ENCODE results near the gene FANCC.
A peak's percentile ranks its signal among the peaks of the same experiment; 100 is the strongest.

Gene FANCC

GRCh38 chr9:95132366-95133324 is 184.9 kb downstream of the FANCC start:
- no peak for TF ChIP-seq CTCF (conservative IDR thresholded peaks at IDR 0.05)
- peak overlapping the region; percentile 83; the same call in 1 of the 2 replicates for H3K27ac ChIP-seq

GRCh38 chr9:95131023-95131943 is 186.2 kb downstream of the FANCC start:
- H3K27ac ChIP-seq, result peak overlapping the region; percentile 83
- peak; percentile 88 for TF ChIP-seq CTCF (conservative IDR thresholded peaks at IDR 0.05)

- H3K27ac ChIP-seq, result peak overlapping the region; percentile 83
- TF ChIP-seq CTCF (conservative IDR thresholded peaks at IDR 0.05), result no peak
These were observed 187.0 kb downstream of the FANCC start for GRCh38 chr9:95130484-95130883.

- TF ChIP-seq CTCF (conservative IDR thresholded peaks at IDR 0.05), result no peak
- H3K27ac ChIP-seq, result peak overlapping the region; percentile 83
These were observed 187.8 kb downstream of the FANCC start for GRCh38 chr9:95129476-95130291.

- H3K27ac ChIP-seq, result peak overlapping the region; percentile 83; the same call in 1 of the 2 replicates
- TF ChIP-seq CTCF (conservative IDR thresholded peaks at IDR 0.05), result no peak
These were observed 189.4 kb downstream of the FANCC start for GRCh38 chr9:95128177-95128524.

GRCh38 chr9:95127249-95128176 is 190.0 kb downstream of the FANCC start:
- H3K27ac ChIP-seq, result peak overlapping the region; percentile 54
- peak; percentile 96 for TF ChIP-seq CTCF (conservative IDR thresholded peaks at IDR 0.05)
